ENCODE data around the gene FBN1.

FBN1 gene

GRCh38 chr15:48447058-48447457 is 198.5 kb downstream of the FBN1 start:
- in situ Hi-C loops (cut with MboI; ENCODE audit: low sequenced_read_pairs) = no loop called here

DNA sequence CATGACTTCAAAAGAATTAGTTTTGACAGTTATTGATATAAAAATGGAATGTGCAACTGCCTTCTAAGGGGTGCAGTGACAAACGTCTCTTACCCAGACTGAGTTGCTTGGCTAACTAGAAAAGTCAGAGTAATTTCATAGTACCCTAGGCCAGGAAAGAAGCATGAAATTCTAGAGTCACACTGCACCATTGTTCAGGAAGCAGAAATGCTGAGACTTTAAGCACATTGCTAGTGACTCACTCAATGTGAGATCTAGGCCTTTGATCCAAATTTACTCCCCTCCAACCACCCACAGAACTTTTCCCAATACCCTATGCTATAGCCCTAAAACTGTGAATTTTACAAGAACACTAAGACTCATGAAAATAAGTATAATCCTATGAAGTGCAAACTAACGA is 203.5 kb downstream of the FBN1 start:
- in situ Hi-C loops (cut with MboI; ENCODE audit: low sequenced_read_pairs) = no loop called here

DNA sequence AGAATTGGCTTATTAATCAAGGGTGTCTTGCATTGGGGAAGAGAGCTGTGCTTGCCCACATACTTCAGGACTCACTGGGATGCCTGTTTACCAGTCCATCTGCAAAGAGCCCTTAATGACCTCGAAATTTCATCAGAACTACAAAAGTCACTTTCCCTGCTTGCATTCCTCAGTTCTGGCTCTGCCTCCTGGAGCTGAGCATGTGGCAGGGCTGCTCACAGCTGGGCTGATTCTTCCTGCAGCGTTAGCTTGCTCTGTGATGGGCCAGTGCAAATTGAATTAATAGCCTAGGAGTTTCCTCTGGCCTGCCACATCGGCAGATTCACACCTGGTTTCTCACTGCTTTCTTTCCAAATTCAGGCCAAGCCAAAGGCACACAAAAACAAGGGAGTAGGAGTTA is 205.4 kb downstream of the FBN1 start:
- in situ Hi-C loops (cut with MboI; ENCODE audit: low sequenced_read_pairs) = no loop called here

GRCh38 chr15:48437178-48437577 is 208.3 kb downstream of the FBN1 start:
- in situ Hi-C loops (cut with MboI; ENCODE audit: low sequenced_read_pairs) = no loop called here

DNA sequence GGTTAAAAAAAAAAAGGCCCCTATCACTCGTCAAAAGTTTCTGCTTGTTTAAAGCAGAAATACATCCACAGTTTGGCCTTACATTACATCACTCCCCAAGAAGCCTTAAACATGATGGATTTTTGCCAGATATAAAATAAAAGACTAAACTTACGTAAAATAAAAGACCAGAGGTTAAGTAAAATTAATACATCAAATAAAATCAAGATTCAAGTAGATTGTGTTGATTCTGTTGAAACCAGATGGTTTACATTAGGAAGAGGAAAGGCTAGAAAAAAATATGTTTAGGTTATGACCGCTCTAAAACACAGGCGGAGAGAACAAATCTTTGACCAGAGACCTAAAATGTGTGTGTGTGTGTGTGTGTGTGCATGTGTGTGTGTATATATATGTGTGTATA is 210.2 kb downstream of the FBN1 start:
- in situ Hi-C loops (cut with MboI; ENCODE audit: low sequenced_read_pairs) = no loop called here

DNA sequence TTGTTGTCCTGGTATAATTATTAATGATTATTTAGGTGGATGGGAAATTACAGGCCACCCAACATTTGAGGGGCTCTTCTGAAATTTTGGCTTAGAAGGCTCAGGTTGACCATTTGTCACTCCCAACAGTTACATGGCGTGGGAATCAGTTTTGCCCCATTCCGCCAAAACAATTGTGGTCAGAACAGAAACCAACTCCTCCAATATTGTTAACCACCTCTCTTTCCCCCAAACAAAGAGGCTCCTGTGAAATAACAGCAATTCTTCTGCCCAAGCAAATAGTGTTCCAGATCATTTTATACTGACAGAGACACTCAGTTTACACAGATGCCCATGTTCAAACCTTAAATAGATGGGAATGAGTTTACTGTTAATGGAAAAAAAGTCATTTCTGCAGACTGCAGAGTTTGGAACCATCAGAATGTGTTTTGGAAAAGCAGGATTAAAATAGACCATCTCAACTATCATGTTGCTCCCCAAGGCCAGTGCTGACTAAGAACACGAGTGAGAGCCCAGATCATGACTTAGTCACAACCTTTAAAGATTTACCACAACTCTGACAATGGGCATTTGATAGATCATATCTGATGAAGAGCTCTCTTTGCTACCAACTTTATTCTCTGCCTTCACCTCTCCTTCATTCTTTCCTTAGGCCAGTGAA is 212.2 kb downstream of the FBN1 start:
- in situ Hi-C loops (cut with MboI; ENCODE audit: low sequenced_read_pairs) = no loop called here

DNA sequence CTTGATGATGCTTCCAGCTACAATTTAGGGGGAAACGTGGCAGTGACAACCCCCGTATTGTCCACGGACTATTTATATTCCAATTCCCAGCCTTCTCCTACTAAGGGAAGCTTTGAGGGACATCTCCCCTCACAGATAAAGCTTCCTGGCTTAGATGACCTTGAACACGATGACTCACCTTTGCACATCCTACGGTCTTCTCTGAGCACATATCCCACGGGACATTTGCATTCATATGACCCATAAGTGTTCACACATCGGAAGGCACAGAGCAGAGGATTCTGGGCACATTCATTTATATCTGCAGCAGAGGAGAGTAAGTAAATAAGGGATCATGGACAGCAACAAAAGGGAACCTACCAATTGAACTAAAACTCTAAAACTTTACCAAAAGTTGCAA is 212.8 kb downstream of the FBN1 start:
- in situ Hi-C loops (cut with MboI; ENCODE audit: low sequenced_read_pairs) = no loop called here

DNA sequence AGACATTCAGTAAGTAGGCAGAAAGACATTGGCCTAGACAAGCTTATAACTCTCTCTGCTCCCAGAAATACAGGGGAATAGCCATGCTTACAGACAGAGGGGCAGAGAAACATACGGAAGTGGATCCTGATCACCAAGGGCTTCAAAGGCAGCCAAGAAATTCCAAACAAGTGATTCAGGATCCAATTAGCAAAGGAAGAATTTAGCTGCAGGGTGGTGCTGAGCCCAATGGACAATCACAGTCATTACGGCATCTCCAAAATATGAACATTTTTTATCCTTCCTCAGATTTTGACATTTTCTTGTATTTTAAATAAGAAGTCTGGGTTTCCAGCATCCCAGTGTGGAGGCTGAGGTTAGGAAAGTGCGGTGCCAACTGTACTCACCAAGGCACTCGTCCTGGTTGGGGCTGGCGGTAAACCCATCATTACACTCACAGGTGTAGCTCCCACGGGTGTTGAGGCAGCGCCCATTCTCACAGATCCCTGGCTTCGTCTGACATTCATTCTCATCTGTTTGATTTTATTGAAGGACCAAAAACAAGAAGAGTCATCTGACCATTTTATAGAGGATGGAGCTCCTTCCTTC is 217.5 kb downstream of the FBN1 start:
- in situ Hi-C loops (cut with MboI; ENCODE audit: low sequenced_read_pairs) = no loop called here

GRCh38 chr15:48427479-48427878 is 218.0 kb downstream of the FBN1 start:
- in situ Hi-C loops (cut with MboI; ENCODE audit: low sequenced_read_pairs) = no loop called here

DNA sequence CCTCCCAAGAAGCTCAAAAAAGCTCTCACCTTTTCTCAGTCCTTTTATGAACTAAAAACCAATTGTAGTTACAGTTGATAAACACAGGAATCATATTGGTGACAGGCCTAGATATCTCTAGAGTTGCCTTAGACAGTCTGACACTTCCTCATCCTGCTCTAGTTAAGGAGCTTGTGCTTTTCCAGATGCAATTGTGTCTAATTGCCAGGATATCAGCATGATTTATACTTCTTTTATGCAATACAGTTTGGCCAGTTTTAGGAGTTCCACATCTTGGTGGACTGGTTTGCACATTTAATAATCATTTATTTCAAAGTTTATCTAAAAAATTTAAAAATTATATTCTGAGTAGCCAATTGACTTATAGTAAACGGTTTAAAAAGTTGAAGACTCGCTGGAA is 218.6 kb downstream of the FBN1 start:
- in situ Hi-C loops (cut with MboI; ENCODE audit: low sequenced_read_pairs) = no loop called here

- in situ Hi-C loops (cut with MboI; ENCODE audit: low sequenced_read_pairs) = no loop called here
Observed at GRCh38 chr15:48426044-48426443, 219.5 kb downstream of the FBN1 start.

GRCh38 chr15:48425051-48425450 is 220.5 kb downstream of the FBN1 start:
- in situ Hi-C loops (cut with MboI; ENCODE audit: low sequenced_read_pairs) = no loop called here

GRCh38 chr15:48423896-48424475 is 221.5 kb downstream of the FBN1 start:
- in situ Hi-C loops (cut with MboI; ENCODE audit: low sequenced_read_pairs) = no loop called here

DNA sequence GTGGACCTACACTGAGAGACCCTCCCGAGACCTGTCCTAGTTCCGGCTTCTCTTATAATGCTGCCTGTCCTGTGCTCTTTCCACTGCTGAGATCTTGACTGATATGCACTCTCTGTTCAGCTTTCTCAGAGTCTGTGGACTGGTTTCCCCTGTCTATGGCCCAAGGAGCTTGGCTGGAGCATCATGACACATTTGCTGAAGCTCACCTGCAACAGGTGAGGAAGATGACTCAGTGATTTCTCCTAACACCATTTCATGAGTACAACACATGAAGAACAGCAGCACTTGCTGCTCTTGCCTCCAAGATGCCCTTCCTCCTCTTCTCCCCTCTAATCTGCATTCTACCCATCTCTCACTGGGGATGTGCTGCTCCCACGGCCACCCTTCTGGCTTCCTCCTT is 222.2 kb downstream of the FBN1 start:
- in situ Hi-C loops (cut with MboI; ENCODE audit: low sequenced_read_pairs) = no loop called here

- in situ Hi-C loops (cut with MboI; ENCODE audit: low sequenced_read_pairs) = no loop called here
Observed at GRCh38 chr15:48422401-48422800, 223.1 kb downstream of the FBN1 start.

- in situ Hi-C loops (cut with MboI; ENCODE audit: low sequenced_read_pairs) = no loop called here
Observed at GRCh38 chr15:48421362-48421761, 224.1 kb downstream of the FBN1 start.

DNA sequence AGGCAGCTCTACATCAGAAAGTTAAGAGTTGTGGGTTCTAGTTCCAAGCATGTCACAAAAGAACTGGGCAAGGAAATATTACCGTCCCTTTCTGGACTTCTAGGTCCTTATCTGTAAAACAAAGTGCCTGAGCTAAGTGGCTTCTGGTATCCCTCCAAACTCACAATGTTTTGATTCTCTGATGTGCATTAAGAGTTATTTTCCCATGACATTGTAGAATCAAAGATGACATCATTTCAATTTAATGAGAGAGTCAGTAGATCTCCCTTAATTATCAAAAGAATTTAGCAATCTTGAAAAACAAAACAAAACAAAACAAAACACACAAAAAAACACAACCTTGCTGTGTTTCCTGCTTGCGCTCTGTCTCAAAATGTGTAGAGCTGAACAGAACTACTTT is 225.6 kb downstream of the FBN1 start:
- in situ Hi-C loops (cut with MboI; ENCODE audit: low sequenced_read_pairs) = no loop called here

DNA sequence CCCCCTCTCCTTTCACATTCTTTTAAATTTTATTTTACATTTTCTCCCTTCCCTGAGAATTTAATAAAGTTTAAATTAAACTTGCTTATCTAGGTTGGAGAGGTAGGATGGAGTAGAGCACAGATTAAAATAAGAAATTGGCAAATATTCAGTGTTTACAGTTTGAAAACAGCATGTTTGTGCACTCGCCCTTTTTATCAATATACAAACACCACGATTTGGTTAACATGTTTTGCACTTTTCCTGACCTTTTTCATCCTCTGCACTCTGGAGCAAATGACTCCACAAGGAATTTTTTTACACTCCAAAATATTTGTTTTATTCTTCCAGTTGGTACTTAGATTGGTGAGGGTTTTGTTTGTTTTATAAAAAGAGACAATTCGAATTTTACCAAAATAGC is 227.2 kb downstream of the FBN1 start:
- in situ Hi-C loops (cut with MboI; ENCODE audit: low sequenced_read_pairs) = no loop called here

DNA sequence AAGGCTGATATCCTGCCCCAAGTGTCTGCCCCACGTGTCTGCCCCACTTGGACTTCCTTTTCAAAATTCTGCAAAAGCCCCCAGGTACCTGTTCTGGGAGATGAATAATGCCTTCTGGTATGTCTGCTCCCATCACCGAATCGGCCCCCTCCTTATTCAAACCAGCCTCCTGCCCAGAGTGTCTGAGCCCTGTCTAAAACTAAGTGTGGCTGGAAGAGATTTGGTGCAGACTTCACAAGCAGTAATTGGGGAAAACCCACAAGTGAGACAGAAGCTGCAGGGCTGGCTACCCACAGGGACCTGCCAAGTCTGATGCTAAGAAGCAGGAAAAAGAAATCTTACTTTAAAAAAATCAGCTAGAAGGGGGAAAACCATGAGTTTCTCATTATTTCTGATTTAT is 229.2 kb downstream of the FBN1 start:
- in situ Hi-C loops (cut with MboI; ENCODE audit: low sequenced_read_pairs) = no loop called here

DNA sequence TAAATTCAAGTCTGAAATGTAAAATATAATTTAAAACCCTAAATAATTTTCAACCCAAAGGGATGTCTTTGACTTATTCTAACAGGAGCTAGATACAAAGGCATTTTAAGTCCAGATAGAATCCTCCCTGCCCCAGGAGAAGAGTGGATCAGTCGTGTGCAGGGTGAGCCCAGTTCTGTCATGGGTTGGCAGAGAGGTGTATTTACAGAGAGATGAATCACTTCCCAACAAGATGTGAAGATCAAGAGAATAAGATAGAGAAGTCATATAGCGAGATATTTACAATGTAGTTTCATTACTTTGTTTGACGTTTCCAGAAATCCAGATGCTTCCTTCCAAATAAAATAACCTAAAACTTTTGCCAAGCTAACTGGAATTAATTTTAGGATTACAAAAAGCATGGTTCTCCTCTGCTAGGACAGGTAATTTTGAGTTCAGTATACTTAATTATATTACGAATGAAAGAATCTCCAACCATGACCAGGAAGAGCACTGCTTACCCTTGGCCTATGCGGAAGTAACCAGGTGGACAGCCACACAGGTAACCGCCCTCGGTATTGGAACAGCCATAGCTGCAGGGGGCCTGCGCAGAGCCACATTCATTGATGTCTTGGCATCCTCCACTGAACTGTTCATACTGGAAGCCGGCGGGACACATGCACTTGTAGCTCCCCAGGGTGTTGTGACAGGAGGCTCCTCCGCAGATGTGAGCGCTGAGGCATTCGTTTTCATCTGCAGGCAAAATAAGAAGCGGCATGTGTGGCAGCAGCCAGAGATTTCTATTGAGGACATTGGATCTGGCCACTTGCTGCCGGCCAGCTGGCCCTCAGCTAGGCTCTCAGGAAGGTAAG is 230.2 kb downstream of the FBN1 start:
- in situ Hi-C loops (cut with MboI; ENCODE audit: low sequenced_read_pairs) = no loop called here

DNA sequence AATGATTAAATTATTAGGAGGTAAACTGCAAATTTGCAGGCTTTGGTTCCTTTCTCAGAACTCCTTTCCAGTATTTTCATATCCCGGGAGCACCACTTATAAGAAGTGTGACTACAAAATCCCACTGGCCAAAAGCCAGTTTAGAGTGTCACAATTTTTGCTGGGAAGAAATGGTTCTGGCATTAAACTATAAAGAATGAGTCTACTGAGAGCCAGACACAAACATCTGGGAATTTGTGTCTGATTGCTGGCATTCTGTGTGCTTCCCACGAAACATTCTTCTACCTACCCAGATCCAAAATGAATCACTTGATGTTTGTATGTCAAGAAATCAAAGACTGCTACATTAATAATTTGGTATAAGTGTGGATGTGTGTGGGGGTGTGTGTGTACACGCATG is 231.5 kb downstream of the FBN1 start:
- in situ Hi-C loops (cut with MboI; ENCODE audit: low sequenced_read_pairs) = no loop called here

DNA sequence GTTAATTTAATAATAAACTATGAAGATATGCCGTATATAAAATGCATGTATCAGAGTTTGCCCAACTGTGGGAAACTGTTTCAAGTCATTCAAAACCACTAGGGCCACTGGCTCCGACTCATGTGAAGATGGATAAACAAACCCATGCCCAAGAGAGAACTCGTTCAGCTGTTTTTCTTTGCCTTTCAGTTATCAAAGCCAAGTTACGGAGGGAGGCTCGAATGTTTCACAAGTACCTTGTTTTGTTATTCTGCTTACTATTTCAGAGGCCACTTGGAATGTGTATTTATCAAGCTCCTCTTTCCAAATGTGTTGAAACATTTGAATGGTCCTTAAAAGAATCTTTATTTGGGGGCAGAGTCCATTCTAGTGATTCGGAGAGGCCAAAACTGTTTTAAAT is 232.2 kb downstream of the FBN1 start:
- in situ Hi-C loops (cut with MboI; ENCODE audit: low sequenced_read_pairs) = no loop called here
